Stimulated activated CD4-positive, alpha-beta T cell treated with anti-CD3 and anti-CD28 coated beads, TNF-alpha, amount 100 ng/mL, for 48 hours (primary cell): Measurements from ENCODE around the gene NDUFA13.
A peak's percentile ranks its signal among the peaks of the same experiment; 100 is the strongest.

Experiments used
- DNase-seq, 3 donors: peaks; one replicate each; pipeline ENCODE4 v3.0.0-alpha.2; 2020; ENCODE audit warnings: low read depth in 3 of 3

Gene NDUFA13

GRCh38 chr19:19488875-19489690 is 26.9 kb upstream of the NDUFA13 start:
- peak; percentile 74 to 85 (median 81) for DNase-seq

DNA sequence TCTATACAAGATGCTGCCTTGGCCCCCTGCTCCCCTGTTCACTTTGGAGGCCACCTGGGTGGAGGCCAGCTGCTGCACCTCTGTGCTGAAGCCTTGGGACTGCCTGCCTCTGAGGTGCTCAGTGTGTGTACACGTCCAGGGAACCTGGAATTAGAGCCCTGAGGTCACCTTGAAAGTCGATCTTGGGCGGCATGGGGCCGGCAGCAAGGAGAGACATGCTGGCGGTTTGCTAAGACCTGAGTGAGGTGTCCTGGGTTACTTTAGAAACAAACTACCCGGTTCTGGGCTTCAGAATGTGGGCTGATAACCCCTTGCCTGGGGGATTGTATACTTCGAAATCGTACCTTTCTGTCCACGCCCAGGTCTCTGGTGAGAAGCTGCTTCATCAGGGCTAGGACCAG is 26.2 kb upstream of the NDUFA13 start:
- DNase-seq, result no peak

- DNase-seq, result peak; percentile 65 to 81 (median 68)
Observed at GRCh38 chr19:19490214-19490968, 25.6 kb upstream of the NDUFA13 start.

DNA sequence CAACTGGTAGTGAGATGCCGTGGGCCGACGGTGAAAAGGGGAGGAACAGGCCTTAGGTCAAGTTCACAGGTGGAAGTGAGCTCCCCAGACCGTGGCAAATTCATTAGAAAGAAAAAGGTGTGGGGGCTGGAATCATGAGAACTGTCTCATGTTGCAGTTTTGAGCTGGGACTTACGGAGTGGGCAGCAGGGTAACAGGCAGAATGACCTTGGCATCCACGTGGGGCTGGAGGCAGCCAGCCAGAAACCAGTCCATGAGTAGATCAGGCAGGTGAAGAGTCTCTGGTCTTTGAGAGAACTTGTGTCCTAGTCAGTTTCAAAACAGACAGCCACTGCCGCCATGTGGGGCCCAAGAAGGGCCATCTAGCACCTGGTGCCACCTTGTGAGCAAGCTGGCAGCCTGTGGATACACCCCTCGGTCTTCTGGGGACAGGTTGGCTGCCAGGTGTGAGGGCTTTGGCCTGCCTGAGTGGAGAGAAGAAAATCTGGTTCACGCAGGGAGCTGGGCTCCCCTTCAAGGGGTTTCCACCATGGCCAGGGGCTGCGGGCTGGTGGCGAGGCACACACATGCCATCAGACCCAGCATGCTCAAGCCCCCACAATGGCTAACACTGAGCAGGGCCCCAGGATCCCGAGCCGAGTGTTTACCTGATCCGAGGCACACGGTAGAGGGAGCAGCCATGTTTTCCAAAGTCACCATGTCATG is 24.6 kb upstream of the NDUFA13 start:
- no peak for DNase-seq

GRCh38 chr19:19492026-19492610 is 23.9 kb upstream of the NDUFA13 start:
- DNase-seq, result no peak

GRCh38 chr19:19493841-19494546 is 22.0 kb upstream of the NDUFA13 start:
- DNase-seq, result no peak

DNA sequence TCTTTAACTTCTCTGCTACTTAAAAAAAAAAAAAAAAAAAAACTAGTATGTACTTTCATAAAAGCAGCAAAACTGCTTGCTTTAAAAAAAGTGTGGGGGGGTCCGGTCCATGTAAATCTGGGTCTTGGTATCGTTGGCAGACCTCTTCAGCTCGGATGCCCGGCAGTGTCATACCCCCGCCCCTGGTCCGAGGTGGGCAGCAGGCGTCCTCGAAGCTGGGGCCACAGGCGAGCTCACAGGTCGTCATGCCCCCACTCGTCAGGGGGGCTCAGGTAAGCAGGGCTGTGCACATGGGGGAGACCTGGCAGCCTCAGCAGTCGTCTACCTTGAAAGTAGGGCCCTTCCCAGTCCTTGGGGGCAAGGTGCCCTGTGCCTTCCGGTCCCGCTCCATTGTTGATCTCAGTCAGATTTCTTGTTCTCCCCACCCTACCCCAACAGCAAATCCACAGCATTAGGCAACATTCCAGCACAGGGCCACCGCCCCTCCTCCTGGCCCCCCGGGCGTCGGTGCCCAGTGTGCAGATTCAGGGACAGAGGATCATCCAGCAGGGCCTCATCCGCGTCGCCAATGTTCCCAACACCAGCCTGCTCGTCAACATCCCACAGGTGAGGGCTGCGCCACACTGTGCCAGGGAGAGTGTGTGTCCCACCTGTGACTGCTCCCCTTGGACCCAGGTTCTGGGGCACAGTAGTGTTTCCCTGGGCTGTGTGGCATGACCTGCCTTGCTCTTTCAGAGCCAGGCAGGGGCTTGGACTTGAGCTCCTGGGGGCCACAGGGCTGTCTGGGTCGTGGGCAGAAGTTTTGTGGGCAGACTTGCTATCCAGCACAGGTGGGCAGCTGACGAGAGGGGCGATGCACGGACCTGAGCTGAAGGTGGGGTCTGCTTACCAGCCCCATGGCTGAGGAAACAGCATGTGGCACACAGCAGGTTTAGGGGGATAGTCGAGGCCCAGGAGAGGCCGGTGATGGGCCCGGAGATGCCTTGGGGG is 20.1 kb upstream of the NDUFA13 start:
- DNase-seq, result no peak

DNA sequence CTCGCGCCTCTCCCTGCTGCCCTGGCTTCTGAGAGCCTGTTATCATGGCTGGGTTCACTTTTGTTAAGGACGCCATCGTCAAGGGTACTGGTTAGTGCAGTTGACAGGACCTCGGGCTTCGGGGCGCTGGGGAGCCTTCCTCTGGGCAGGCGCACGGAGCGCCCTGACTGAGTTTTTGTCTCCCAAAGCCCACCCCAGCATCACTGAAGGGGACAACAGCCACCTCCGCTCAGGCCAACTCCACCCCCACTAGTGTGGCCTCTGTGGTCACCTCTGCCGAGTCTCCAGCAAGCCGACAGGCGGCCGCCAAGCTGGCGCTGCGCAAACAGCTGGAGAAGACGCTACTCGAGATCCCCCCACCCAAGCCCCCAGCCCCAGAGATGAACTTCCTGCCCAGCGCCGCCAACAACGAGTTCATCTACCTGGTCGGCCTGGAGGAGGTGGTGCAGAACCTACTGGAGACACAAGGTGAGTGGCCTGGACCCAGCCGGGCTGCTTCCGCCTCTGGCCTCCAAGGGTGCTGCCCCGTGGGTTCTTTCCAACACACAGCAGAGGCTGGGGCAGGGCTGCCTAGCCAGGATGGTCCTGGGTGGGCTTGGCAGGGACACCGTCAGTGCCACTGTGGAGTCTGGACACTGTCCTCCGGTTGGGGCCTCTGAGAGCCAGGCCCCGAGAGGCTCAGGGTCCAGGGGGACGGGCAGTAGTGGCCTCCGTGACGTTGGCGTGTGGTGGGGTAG is 17.6 kb upstream of the NDUFA13 start:
- no peak for DNase-seq

GRCh38 chr19:19499272-19499995 is 16.6 kb upstream of the NDUFA13 start:
- DNase-seq, result no peak

DNA sequence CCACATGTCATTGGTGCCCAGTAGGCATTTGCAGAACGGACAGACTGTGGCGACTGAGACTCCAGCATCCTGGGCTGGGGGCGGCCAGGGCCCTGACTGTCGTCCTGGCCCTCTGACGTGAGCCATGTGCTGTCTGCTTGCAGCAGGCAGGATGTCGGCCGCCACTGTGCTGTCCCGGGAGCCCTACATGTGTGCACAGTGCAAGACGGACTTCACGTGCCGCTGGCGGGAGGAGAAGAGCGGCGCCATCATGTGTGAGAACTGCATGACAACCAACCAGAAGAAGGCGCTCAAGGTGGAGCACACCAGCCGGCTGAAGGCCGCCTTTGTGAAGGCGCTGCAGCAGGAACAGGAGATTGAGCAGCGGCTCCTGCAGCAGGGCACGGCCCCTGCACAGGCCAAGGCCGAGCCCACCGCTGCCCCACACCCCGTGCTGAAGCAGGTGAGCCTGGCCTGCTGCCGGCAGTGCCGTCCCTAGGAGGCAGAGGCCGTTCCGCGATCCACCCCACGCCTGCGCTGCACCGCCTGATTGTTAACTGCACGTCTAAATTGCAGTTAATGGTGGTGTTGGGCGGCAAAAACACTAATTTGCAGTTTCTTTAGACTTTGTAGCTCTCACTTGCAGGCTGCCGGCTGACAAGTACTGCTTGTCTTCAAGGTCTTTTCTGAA is 14.9 kb upstream of the NDUFA13 start:
- DNase-seq, result no peak

DNA sequence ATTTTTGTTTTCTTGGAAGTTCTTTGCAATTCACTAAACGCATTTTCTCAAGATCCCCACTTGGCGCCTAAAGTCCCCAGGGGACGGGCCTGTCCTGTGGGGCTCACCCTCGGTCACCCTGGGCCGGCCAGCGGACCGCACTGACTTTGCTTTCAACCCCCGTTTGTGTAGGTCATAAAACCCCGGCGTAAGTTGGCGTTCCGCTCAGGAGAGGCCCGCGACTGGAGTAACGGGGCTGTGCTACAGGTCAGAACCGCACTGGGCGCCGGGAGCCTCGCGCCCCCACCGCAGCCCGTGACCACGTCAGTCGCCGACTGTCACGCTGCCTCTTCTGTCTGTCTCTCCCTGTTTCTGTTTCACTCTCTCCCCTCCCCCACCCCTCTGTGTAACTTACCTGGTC is 14.2 kb upstream of the NDUFA13 start:
- no peak for DNase-seq

- no peak for DNase-seq
Observed at GRCh38 chr19:19502281-19502680, 13.7 kb upstream of the NDUFA13 start.

- DNase-seq, result no peak
Observed at GRCh38 chr19:19502808-19503602, 13.0 kb upstream of the NDUFA13 start.

GRCh38 chr19:19504754-19505668 is 11.0 kb upstream of the NDUFA13 start:
- no peak for DNase-seq

DNA sequence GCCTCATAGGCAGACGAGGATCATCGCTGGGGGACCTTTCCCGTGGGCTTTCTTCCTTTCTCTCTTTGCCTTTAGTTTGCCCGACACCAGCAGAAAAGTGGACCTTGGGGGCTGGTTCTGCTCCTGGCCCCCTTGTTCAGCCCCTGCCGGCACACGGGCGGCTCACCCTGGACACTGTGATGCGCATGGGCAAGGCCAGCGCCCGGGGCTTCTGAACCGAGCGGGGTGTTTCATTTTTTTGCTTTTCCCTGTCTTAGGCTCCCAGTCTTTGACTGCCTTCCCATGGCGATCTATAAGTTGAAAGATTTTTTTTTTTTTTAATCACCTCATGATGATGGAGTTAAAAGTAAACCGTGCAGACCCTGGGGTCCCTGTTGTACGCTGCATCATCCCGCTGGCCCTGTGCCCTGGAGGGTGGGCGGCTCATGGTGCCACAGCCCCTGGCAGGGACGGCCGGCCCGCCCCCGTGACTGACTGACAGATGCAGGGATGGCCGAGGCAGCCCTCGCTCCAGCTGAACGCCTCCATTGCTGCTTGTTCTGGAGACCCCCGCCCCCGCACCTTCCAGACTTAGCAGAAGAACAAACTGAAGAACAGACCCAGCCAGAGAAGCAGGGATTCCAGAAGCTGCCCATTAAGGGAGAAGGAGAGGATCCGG is 10.2 kb upstream of the NDUFA13 start:
- DNase-seq, result no peak

GRCh38 chr19:19506592-19506991 is 9.4 kb upstream of the NDUFA13 start:
- DNase-seq, result no peak
